T-helper 1 cell (primary cell): ENCODE data around the gene MYO5A.
"Not testable (repeated sequence)": the region's sequence is repeated elsewhere in the genome, so short reads cannot be mapped to it uniquely, and the experiment has no call there.

Source experiments
- DNase-seq, 5 donors: peaks; one replicate each; pipeline ENCODE4 v3.0.0-alpha.2; 2012 to 2020

The MYO5A gene

GRCh38 chr15:52540374-52541012 is 11.8 kb upstream of the MYO5A start:
- DNase-seq, result no peak

DNA sequence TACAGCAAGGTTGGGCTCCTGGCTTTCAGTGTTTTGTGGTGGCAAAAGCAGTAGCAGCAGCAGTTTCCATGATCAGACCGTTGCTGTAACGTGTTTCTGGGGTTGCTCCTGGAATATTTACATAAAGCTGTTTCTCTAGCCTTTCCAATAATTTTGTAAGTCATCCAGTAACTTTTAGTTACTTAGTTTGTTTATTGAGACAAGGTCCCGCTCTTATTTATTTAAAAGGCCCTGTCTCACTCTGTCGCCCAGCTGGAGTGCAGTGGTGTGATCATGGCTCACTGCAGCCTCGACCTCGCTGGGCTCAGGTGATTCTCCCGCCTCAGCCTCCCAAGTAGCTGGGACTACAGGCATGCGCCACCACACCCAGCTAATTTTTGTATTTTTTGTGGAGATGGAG is 8.8 kb upstream of the MYO5A start:
- no peak for DNase-seq

GRCh38 chr15:52532427-52532826 is 3.7 kb upstream of the MYO5A start:
- no peak for DNase-seq

DNA sequence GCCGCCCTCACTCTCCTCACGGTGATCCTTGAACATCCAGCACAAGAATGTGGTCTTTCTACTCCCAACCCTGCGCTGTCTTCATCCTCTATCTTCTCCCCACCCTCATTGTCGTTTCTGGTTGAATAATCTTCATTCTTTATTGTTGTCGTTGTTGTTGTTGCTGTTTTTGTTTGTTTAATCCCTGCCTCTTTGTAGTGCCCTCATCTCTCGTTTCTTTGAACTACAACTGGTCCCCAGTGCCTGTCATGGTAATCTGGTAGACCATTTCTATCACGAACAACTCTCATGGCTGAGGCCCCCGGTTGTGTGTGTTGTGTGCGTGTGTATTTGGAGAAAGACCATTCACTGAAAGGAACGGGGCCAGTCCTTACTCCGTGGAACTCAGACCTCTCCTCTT is 1.3 kb upstream of the MYO5A start:
- no peak for DNase-seq

DNA sequence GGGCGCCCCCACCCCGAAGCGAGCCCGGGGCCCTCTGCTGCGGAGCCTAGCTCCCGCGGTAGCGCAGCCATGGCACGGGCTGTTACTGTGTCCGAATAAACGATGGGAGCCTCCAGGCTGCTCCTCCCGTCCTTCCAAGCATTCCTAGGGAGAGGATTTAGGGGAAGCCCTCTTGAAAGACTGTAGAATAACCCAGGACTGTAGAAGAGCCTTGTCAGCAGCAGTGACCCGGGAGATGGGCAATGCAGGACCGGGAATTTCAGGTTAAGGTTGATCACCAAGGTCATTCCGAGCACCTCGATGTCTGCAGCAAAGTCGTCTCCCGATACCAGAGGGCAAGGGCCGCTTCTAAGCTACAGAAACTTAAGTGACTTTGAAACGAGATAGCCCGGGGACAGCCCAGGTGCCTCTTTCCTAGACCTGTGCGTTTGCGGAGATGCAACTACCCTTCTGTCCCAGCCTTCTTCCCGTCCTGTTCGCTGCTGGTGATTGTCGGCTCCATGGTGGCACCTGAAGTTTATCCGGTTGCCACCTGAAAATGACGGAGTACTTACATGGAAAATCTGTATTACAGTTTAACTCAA is 753 bp upstream of the MYO5A start:
- DNase-seq, result peak in 3 of 5 donors; percentile 4 to 19 (median 10)

DNA sequence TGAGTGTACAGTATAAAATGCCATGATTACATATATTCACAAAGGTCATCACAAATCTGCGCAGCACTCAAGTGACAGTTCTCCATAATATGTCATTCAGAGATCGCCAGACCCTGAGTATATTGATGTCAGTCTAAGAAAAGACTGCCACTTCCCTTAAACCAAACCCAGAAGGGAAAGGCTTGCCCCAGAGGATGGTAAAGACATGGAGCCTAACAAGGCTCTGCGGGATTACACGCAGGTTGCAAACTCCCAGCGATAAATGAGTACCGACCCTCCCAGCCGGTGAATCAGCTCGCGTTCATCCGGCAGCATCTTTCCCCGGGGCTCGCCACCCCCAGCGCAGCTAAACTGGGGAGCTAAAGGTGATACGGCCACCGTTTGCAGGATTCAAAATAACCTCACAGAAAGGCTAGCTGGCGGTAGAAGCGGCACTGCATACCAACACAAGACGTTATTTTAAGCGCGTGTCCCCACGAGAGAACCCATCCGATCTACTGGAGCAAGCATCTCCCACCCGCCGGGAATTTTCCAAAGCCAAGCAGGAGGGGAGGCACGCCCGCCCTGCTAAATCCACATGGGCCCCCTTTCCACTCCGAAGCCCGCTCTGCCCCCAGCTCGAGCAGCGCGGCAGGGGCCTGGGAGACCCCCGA is 643 bp downstream of the MYO5A start:
- peak in 3 of 5 donors; percentile 8 to 36 (median 17) for DNase-seq

- DNase-seq, result no peak
Measured at GRCh38 chr15:52527196-52527910, 1.3 kb downstream of the MYO5A start.

DNA sequence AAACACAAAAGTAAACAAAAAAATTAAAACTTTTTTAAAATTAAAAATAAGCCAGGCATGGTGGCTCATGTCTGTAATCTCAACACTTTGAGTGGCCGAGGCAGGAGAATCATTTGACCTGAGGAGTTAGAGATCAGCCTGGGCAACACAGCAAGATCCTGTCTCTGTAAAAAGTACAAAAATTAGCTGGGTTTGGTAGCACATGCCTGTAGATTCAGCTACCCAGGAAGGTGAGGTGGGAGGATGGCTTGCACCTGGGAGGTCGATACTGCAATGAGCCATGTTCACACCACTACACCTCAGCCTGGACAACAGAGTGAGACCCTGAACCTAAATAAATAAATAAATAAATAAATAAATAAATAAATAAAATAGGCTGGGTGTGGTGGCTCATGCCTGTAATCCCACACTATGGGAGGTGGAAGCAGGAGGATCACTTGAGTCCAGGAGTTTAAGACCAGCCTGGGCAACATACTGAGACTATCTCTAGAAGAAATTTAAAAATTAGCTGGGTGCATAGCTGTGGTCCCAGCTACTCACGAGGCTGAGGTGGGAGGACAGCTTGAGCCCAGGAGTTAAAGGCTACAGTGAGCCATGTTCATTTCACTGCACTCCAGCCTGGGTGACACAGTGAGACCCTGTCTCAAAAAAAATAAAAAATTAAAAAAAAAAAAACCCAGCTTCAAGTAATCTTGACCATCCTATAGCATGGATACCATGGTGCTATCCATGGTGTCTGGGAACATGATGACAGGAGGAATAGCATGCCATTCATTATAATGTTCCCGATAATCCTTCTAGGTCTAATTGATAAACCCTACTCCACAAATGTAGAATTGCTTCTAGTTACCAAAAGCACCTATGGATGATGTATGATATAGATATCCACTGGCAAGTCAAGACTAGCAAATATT is 4.2 kb downstream of the MYO5A start:
- no peak for DNase-seq

DNA sequence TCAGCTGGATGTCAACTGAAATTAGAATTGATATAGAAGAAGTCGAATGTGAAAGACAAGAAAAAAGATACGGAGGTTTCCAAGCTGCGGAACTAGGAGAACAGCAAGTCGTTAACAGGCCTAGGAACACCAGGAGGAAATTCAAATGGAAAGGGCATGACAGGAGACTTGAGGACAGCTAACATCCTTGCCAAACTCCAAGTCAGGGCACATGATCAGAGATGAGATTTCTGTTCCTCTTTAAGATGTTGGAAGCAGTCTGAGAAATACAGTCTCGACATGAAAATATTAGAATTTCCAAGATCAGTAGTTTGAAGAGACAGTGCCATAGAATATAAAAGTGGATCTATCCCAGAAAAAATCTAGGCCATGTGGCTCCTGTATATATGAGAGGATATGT is 5.0 kb downstream of the MYO5A start:
- DNase-seq, result no peak

GRCh38 chr15:52523192-52523591 is 5.5 kb downstream of the MYO5A start:
- DNase-seq, result no peak

- DNase-seq, result no peak
Measured at GRCh38 chr15:52521682-52522081, 7.0 kb downstream of the MYO5A start.

DNA sequence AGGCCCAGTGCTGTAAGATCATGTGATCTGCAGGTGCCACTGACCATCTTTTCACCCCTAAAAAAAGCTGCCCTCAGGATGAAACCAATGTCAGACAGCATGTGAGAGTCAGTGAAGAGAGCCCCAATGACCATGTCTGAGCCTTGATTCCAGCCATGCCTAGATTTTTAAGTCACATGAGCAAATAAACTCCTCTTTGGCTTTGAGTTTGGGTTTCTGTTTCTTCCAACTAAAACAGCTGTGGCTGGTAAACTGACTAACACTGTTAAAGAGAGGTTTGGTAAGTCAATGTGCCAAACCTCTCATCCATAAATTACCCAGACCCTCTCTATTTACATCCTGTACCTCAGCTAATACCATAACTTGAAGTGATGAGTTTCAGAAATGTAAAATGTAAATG is 8.3 kb downstream of the MYO5A start:
- DNase-seq, result no peak

GRCh38 chr15:52518487-52519371 is 10.0 kb downstream of the MYO5A start:
- DNase-seq, result no peak

GRCh38 chr15:52517014-52517413 is 11.7 kb downstream of the MYO5A start:
- DNase-seq, result no peak

GRCh38 chr15:52515343-52515742 is 13.3 kb downstream of the MYO5A start:
- no peak for DNase-seq

DNA sequence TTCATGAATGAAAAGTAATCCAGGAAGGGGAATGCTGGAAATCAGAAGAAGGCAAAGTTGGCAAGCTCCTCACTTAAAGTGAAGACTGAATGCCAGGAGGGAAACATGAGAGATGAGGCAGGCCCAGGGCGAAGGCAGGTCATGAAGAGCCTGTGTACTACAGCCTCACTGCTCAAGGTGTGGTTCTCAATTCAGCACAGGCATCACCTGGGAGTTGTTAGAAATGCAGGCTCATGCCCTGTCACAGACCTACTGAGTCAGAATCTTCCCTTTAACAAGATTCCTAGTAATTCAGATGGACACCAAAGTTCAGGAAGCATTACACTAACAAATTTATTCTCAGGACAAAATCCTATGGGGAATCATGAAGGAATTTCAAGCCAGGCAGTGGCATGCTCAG is 14.2 kb downstream of the MYO5A start:
- DNase-seq, result no peak

DNA sequence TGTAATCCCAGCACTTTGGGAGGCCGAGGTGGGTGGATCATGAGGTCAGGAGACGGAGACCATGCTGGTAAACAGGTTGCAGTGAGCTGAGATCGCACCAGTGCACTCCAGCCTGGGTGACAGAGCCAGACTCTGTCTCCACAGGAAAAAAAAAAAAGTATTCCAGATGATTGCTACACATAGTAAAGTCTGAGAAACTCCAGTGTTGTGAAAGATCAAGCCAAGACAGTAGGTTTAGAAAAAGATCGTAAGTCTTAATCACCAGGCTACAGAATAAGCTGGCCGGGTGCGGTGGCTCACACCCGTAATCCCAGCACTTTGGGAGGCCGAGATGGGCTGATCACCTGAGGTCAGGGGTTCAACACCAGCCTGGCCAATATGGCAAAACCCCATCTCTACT is 15.8 kb downstream of the MYO5A start:
- not testable (repeated sequence) for DNase-seq

GRCh38 chr15:52511084-52511483 is 17.6 kb downstream of the MYO5A start:
- no peak for DNase-seq

- no peak for DNase-seq
Measured at GRCh38 chr15:52509500-52510245, 19.0 kb downstream of the MYO5A start.

- DNase-seq, result no peak
Measured at GRCh38 chr15:52506549-52506948, 22.1 kb downstream of the MYO5A start.

DNA sequence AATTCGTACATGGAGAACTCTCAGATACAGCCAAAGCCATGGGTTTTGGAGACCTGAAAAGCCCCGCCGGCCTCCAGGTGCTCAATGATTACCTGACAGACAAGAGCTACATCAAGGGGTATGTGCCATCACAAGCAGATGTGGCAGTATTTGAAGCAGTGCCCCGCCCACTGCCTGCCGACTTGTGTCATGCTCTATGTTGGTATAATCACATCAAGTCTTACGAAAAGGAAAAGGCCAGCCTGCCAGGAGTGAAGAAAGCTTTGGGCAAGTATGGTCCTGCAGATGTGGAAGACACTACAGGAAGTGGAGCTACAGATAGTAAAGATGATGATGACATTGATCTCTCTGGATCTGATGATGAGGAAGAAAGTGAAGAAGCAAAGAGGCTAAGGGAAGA is 23.5 kb downstream of the MYO5A start:
- DNase-seq, result no peak
